Stimulated activated CD8-positive, alpha-beta memory T cell treated with anti-CD3 and anti-CD28 coated beads, Interleukin-12 subunit alpha, Interleukin-12 subunit beta, amount 100 ng/mL, for 1 hour (primary cell): ENCODE data around the gene AMIGO3.
"Not testable (repeated sequence)": the region's sequence is repeated elsewhere in the genome, so short reads cannot be mapped to it uniquely, and the experiment has no call there.

Source experiments
- DNase-seq: peaks from one replicate; pipeline ENCODE4 v3.0.0-alpha.2; 2020; ENCODE audit warnings: low read depth

The AMIGO3 gene, protein sequence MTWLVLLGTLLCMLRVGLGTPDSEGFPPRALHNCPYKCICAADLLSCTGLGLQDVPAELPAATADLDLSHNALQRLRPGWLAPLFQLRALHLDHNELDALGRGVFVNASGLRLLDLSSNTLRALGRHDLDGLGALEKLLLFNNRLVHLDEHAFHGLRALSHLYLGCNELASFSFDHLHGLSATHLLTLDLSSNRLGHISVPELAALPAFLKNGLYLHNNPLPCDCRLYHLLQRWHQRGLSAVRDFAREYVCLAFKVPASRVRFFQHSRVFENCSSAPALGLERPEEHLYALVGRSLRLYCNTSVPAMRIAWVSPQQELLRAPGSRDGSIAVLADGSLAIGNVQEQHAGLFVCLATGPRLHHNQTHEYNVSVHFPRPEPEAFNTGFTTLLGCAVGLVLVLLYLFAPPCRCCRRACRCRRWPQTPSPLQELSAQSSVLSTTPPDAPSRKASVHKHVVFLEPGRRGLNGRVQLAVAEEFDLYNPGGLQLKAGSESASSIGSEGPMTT

DNA sequence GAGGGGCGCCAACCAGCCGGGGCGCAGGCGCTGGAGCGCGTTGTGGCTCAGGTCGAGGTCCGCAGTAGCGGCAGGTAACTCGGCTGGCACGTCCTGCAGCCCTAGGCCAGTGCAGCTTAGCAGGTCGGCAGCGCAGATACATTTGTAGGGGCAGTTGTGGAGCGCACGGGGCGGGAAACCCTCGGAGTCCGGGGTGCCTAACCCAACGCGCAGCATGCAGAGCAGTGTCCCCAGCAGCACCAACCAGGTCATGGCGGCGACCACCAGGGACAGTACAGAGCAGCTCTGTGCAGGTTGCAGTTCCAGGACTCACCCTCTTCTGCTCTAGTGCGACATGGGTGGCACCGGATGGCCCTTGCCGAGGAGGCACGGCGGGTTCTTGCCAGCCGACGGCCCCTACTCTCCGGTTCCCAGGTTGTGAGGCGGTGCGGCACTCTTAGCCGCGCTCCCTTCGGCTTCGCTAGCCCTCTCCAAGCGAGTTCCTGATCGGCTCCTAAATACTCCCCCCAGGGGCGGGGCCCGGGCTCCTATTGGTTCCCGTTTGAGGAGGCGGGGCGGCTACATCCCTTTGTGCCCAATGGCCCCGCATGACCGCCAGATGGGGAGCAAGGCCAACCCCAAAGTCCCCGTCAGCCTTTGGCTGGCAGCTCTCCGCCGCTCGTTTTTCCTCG lies at the start of gene AMIGO3:
AMIGO3 (minus strand) TSS at position 471 of the 671 bp plus-strand sequence; CDS start at position 252, 219 bp downstream.
- peak; percentile 83 for DNase-seq

DNA sequence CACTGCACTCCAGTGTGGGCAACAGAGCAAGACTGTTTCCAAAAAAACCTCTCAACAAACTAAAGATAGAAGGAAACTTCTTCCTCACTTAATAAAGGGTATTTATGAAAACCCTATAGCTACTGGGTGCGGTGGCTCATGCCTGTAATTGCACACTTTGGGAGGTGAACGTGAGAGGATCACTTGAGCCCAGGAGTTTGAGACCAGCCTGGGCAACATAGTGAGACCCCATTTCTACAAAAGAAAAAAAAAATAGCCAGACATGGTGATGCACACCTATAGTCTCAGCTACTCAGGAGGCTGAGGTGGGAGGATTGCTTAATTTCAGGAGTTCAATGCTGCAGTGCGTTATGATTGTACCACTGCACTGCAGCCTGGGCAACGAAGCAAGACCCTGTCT lies 44.5 kb upstream of the AMIGO3 start:
- no peak for DNase-seq

DNA sequence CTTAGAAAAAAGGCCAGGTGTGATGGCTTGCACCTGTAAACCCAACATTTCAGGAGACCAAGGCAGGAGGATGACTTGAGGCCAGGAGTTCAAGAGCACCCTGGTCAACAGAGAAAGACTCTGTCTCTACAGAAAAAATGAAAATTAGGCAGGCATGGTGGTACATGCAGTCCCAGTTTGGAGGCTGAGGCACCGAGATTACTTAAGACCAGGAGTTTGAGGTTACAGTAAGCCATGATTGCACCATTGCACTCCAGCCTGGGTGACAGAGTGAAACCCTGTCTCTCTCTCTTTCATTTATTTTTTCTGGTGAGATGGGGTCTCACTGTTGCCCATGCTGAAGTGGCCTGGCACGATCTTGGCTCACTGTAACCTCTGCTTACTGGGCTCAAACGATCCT lies 42.2 kb upstream of the AMIGO3 start:
- DNase-seq: no peak

DNA sequence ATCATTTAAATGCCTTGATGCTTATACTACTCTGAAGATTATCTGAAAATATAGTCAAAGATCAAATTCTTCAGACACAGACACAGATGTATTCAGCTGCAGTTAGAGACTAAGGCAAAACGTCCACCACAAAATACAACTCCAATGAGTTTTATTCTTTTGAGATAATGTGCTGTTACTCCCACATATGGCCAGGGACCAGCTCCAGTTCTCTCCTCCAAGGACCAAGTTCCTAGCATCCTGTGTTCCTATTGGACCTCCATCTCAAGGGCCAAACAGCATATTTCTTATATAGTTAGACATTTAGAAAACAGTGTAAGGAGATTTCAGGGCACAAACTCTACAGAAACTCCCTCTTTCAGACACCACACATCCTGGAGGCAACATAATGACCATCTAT lies 39.7 kb upstream of the AMIGO3 start:
- DNase-seq: no peak

DNA sequence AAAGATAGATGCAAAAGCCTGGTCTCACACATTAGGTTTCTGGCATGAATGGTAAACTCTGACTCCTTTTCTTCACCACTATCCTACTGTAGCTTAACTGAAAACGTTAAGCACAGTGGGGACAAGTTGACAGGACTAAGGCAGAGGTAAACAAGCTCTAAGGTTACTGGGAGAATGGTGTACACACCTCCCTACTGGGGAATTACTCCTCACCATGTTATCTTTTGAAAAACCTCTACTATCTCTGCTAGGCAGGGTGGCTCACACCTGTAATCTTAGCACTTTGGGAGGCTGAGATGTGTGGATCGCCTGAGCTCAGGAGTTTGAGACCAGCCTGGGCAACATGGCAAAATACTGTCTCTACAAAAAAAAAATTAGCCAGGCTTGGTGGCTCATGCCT lies 37.7 kb upstream of the AMIGO3 start:
- no peak for DNase-seq

DNA sequence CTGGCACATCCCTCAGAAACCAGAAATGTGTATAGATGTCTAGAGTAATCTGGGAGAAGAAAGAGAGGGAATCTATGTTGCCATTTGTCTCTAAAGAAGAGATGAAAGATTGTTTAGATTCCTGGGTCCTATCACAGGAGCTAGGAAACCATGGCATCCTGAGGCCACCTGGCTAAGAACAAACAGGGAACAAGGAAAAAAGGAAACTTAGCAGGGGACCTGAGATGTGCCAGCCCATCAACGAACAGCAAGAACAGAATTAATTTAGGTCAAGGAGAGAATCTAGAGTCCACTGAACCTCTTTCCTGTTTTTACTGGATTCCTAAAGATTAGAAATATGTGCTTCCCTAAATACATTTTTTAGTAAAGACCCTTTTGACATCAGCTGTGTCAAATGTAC lies 36.6 kb upstream of the AMIGO3 start:
- DNase-seq: no peak

DNA sequence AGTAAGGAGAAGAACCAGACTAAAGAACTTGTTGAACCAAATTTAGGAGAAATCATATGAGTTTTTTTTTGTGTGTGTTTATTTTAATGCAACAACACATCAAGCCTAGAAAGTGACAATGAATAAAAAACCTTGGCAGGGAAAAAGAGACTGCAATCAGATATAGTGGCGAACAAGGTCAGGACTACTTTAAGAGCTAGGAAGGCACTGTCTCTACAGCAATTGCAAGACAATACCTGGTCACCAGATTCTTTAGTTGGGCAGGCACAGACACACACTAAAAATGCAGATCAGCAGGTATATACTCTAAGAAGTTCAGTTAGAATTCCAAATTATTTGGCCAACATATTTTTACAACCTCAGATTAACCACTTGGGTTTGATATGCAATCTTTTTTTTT lies 35.1 kb upstream of the AMIGO3 start:
- no peak for DNase-seq

DNA sequence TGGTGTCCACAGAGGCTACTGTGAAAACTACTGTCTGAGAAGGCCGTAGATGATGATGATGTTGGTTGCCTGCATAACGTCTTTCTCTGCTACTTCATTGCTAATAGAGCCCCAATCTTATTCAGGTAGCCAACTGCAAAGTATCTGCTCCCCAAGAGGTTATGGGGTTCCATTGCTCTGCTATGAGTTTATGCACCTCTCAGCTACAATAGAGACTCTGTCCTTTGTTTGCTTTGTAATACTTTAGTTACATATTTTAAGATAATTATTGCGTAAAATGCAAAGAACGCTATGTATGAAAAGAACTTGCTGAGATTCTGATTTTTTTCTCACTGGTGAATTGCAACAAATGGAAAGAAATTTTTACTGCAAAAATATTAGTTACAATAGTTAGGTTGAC lies 32.0 kb upstream of the AMIGO3 start:
- no peak for DNase-seq

DNA sequence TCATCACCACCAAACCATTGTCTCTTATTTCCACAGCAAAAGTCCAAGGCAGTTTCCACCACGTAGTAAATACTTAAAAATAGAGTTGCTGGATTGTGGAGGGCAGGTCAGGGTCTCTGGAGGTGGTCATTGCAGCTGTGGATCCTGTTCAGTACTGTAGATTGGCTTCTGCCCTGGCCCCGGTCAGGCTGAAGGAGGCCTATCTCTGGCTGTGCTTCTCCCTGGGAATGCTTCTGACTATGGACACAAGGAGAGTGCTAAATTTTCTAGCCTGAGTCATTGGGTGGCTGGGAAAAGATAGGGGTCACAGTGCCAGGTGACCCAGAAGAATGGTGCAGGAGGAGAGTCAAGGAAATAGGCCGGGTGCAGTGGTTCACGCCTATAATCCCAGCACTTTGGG lies 30.6 kb upstream of the AMIGO3 start:
- DNase-seq: no peak

DNA sequence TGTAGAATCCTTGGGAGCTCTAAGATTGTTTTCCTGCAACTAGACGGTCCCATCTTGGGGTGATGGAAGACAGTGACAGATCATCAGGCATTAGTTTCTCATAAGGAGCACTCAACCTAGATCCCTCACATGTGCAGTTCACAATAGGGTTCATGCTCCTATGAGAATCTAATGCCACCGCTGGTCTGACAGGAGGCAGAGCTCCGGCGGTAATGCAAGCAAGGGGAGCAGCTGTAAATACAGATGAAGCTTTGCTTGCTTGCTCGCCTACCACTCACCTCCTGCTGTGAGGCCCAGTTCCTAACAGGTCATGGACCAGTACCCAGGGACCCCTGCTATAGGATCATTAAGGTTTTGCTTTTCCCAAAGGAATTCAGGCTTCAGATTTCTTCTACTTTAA lies 29.4 kb upstream of the AMIGO3 start:
- DNase-seq: not testable (repeated sequence)

DNA sequence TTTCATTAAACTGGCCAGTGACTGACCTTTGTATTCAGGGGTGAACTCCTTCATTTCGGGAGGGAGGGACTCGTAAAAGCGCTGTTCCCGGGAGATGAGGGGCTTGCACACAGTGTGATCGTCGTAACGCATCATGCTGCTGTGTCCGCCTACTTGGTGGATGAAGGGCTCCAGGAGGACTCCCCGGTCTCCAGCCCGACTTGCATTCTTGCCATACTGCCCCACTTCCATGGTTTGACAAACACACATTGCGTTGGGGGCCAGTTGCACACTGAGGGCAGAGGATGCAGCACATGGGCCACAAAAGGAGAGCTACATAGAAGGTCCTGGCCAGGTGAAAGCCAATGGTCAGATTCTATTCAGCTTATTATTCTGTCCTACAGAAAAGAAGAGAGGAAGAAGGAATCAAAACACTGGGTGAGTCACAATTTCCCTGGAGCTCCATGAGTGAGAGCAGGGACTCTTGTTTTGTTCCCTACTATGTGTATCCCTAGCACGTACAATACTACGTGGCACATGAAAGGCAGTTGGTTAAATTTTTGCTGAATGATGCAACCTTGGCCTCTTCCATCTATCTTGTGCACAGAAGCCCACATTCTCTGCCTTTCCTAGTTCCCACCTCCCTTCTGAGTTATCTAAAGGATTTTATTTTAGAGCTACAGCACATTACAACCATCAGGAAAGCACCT lies 28.5 kb upstream of the AMIGO3 start:
- no peak for DNase-seq

DNA sequence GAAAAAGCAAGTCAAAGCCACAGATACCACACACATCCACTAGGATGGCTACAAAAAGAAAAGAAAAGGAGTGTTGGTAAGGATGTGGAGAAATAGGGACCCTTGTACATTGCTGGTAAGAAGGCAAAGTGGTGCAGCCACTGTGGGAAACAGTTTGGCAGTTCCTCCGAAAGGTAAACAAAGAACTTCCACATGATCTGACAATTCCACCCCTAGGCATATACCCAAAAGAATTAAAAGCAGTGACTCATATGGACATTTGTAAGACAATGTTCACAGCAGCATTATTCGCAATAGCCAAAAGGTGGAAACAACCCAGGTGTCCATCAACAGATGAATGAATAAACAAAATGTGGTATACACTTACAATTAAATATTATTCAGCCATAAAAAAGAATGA lies 26.5 kb upstream of the AMIGO3 start:
- no peak for DNase-seq

DNA sequence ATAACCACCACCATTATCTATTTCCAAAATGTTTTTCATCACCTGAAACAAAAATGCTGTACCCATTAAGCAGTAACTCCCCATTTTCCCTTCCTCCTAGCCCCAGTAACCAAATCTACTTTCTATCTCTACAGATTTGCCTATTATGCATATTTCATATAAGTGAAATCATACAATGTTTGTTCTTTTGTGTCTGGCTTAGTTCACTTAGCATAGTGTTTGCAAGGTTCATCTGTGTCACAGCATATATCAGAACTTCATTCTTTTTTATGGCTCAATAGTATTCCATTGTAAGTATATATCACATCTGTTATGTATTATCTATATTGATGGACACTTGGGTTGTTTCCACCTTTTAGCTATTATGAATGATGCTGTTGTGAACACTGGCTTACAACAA lies 20.9 kb upstream of the AMIGO3 start:
- DNase-seq: no peak

DNA sequence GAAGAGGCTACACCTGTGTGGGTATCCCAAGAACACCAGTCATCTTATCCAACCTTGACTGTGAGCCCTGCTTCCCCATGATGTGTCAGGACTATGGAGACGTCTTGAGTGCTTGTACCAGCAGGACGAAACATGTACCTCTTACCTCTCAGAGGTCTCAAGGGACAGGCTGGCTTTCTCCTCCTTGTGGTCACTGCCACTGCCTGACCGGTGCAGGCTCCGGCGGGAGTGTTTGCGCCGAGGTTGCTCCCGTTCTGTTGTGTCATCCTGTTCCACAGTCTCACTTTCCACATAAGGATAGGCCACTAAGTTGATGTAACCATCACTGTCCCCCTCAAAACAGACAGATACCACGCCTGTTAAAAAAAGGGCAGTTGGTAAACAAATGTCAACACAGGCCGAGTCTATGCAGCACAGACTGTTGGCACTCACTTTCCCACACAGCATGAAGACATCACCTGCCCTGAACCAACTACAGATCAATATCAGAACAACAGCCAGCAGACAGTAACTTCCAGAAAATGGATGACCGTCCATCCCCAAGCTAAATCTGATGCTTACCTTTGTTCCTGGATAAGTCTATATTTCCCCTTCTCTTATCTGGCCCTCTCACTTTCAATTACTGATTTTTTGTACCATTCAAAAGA lies 18.7 kb upstream of the AMIGO3 start:
- no peak for DNase-seq

DNA sequence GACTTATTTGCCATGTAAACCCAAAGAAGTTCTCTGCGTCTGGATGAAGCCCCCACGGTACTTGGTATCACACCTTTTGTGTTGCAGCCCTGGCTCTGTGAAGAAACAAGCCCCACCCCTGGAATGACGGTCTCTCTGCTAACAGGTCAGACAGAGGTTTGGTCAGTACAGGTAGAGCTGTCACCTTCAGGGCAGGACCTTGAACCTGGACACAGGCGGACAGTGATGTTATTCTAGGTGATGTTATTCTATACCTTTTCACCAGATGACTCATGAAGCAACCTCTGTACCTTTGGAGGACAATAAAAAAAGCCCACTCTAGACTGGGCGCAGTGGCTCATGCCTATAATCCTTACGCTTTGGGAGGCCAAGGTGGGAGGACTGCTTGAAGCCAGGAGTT lies 15.3 kb upstream of the AMIGO3 start:
- no peak for DNase-seq

DNA sequence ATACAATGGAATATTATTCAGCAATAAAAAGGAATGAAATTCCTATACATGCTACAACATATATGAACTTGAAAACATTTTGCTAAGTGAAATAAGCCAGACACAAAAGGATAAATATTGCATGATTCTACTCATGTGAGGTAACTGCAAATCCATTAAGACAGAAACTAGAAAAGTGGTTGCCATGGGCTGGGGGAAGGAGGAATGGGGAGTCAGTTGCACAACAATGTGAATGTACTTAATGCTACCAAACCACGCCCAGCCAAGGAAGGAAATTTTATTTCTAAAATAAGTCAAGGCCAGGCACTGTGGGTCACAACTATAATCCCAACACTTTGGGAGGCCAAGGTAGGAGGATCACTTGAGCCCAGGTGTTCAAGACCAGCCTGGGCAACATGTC lies 14.1 kb upstream of the AMIGO3 start:
- no peak for DNase-seq

DNA sequence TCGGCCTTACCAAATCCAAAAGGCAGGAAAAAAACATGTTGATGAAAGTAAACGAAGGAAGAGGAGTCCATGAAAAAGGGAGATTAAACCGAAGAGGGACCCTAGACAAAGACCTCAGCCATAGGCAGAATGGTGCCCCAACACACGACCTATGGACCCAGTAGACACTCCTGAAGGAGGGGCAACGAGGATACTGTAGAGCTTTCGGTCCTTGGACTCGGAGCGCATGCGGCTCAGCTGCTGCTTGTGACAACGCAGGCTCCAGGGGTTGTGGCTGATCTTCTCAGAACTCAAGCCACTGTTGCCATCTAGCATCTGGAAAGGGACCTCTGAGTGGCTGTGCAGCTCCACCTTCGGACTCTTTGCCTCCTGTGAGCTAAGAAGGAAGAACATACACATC lies 13.1 kb upstream of the AMIGO3 start:
- no peak for DNase-seq

DNA sequence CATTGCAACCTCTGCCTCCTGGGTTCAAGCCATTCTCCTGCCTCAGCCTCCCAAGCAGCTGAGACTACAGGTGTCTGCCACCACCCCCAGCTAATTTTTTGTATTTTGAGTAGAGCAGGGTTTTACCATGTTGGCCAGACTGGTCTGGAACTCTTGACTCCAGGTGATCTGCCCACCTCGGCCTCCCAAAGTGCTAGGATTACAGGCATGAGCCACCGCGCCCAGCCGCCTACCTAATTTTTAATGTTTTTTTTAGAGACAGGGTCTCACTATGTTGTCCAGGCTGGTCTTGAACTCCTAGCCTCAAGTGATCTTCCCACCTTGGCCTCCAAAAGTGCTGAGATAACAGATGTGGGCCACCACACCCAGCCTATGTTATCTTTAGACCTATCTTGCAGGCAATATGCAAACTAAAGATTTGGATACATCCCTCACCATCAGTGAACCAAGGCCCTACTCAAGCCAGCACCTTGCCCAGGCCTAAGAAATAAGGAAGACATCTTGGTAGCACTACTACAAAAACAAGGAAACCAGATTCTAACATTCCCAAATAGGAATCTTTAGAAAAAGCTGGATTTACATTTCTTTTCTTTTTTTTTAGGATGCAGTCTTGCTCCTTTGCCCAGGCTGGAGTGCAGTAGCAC lies 10.6 kb upstream of the AMIGO3 start:
- DNase-seq: no peak

DNA sequence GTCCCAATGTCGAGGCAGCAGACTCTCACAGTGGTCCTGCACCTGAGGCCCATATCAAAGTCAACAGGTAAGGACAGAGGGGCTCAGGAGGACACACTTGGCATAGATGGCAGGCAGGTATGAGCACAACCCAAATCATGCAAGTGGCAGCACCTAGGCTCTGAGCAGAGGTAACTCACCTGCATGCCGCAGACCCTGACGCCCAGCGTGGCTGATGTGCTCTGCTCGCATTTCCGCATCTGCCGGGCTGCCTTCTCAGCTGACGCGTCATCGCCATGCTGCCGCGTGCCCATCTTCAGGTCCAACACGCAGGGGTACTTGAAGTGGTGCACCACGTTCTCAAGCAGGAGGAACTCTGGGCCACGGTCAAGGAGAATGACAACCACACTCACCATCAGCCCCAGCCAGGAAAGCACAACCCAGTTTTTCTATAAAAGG lies 8.5 kb upstream of the AMIGO3 start:
- no peak for DNase-seq

DNA sequence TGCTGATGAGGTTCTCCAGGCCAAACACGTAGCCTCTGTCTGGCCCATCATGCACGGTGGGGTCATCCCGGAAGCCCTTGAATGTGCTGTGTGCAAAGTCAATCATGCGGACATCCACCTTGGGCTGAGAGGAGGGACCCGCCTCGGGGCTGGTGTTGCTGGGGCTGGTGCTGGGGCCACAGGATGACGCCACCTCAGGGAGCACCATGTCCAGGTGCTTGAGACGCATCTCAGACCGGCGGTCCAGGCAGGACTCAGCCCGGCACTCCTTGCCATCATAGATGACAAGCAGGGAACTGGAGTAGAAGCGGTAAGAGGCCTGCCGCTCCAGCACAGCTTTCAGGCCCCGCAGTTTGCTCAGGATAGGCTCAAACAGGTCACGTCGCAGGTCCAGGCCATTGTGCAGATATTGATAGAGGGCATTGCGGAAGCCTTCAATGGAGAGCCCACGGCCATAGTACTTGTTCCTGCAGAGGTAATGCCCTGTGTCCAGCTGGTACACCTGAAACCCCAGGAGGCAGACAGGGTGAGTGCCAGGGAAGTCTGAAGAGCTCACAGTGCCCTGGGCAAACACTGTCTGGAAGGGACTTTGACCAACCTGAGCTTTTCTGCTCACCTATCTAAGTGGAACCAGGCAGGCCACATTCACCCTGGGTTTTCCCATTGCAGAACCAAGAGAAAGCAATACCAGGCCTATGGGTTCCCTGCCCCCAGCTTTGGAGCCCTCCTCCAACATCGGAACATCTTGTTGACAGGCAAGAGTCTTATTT lies 7.9 kb upstream of the AMIGO3 start:
- no peak for DNase-seq
